Skeletal muscle satellite cell (primary cell): ENCODE data around the gene ARHGEF1.
"Not testable (repeated sequence)": the region's sequence is repeated elsewhere in the genome, so short reads cannot be mapped to it uniquely, and the experiment has no call there.

Source experiments
- H3K27me3 ChIP-seq: 2 replicates; pipeline ENCODE4 v1.7.0; 2013; ENCODE audit warnings: low read length; ENCODE audit not compliant: control insufficient read depth, insufficient read depth
- H3K36me3 ChIP-seq: 2 replicates; pipeline ENCODE4 v1.7.0; 2013; ENCODE audit warnings: mild to moderate bottlenecking, control low read depth, low read length; ENCODE audit not compliant: insufficient read depth
- H3K4me1 ChIP-seq: 2 replicates; pipeline ENCODE4 v1.7.0; 2013; ENCODE audit warnings: low read length; ENCODE audit not compliant: control insufficient read depth, insufficient read depth
- H3K4me2 ChIP-seq: 2 replicates; pipeline ENCODE4 v1.7.0; 2013; ENCODE audit warnings: mild to moderate bottlenecking, low read length
- H3K4me3 ChIP-seq: 2 replicates; pipeline ENCODE4 v1.7.0; 2013; ENCODE audit warnings: low read length
- H3K9ac ChIP-seq: 2 replicates; pipeline ENCODE4 v1.7.0; 2013; ENCODE audit warnings: mild to moderate bottlenecking, low read depth, low read length, moderate library complexity
- H3K9me3 ChIP-seq: replicated peaks from 2 replicates; pipeline ENCODE4 v1.7.0; 2013; ENCODE audit warnings: mild to moderate bottlenecking, control low read depth, low read length

The ARHGEF1 gene

GRCh38 chr19:41910992-41911888 is 28.3 kb downstream of the ARHGEF1 start:
- Histone ChIP-seq H3K4me3 (no peak overlapping the region), H3K27me3 (peaks cover 48% of the 10 kb centered on the region), H3K36me3 (peaks cover 13% of the 10 kb centered on the region), H3K9ac (no peak overlapping the region), H3K4me1 (no peaks in the 10 kb centered on the region), H3K4me2 (no peak overlapping the region), H3K9me3 (no peaks in the 10 kb centered on the region)

- Histone ChIP-seq H3K4me1 (no peaks in the 10 kb centered on the region), H3K4me3 (no peak overlapping the region), H3K36me3 (peaks cover 4% of the 10 kb centered on the region), H3K9ac (no peak overlapping the region), H3K27me3 (peaks cover 57% of the 10 kb centered on the region), H3K9me3 (no peaks in the 10 kb centered on the region), H3K4me2 (no peak overlapping the region)
Observed at GRCh38 chr19:41911889-41912731, 29.1 kb downstream of the ARHGEF1 start.

- H3K4me1 ChIP-seq, result no peaks in the 10 kb centered on the region
- H3K9me3 ChIP-seq, result no peaks in the 10 kb centered on the region
- H3K4me3 ChIP-seq, result no peak overlapping the region
- H3K36me3 ChIP-seq, result no peaks in the 10 kb centered on the region
- H3K27me3 ChIP-seq, result peaks cover 65% of the 10 kb centered on the region
- no peak overlapping the region for H3K4me2 ChIP-seq
- H3K9ac ChIP-seq, result no peak overlapping the region
Observed at GRCh38 chr19:41912899-41913537, 30.0 kb downstream of the ARHGEF1 start.

- no peaks in the 10 kb centered on the region for H3K9me3 ChIP-seq
- no peak overlapping the region for H3K9ac ChIP-seq
- H3K4me3 ChIP-seq, result no peak overlapping the region
- no peaks in the 10 kb centered on the region for H3K36me3 ChIP-seq
- no peak overlapping the region for H3K4me2 ChIP-seq
- no peaks in the 10 kb centered on the region for H3K4me1 ChIP-seq
- H3K27me3 ChIP-seq, result peaks cover 72% of the 10 kb centered on the region
Observed at GRCh38 chr19:41913538-41914423, 30.8 kb downstream of the ARHGEF1 start.

DNA sequence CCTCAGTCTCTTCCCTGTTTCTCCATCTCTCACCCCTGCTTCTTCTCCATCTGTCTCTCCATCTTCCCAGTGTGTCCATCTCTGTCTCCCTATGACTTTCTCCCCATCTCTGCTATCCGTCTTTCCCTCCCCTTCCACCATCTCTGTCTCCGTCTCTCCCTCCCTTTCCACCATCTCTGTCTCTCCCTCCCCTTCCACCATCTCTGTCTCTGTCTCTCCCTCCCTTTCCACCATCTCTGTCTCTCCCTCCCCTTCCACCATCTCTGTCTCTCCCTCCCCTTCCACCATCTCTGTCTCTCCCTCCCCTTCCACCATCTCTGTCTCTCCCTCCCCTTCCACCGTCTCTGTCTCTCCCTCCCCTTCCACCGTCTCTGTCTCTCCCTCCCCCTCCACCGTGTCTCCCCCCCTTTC is 31.4 kb downstream of the ARHGEF1 start:
- not testable (repeated sequence) for H3K4me3 ChIP-seq, H3K9ac ChIP-seq, H3K4me2 ChIP-seq, H3K9me3 ChIP-seq, H3K36me3 ChIP-seq, H3K4me1 ChIP-seq
- peaks cover 75% of the 10 kb centered on the region for H3K27me3 ChIP-seq

DNA sequence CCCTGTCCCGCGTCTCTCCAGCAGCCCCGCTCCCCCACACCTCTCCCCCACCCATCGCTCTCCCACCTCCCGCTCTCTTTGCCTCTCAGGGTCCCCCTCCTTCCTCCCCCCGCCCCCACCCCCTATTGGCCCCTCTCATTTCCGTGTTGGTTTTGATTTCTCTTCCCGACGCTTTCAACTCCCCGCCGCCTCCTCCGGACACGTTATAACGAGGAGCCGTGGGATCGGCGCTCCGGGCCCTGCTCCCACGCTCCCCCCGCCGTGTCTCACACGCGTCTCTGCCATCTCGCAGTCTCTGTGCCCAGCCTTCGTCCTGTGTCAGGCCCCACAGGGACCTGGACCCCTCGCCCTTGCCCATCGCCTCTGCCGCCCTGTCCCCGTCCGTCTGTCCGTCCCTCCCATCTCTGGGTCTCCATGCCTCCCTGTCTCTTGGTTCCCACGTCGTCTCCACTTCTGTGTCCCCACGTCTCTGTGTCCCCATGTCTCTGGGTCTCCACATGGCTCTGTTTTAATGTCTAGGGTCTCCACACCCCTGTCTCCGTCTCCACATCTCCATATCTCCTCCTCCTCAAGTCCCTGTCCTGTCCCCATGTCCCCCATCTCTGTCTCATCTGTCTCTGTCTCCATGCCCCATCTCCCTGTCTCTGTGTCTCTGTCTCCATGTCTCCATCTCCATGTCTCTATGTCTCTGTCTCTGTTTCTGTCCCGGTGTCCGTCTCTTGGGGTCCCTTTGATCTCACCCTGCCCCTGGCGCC is 32.2 kb downstream of the ARHGEF1 start:
- Histone ChIP-seq H3K9ac (no peak overlapping the region), H3K4me3 (no peak overlapping the region), H3K27me3 (peaks cover 81% of the 10 kb centered on the region), H3K4me2 (peak overlapping the region; percentile 56), H3K4me1 (no peaks in the 10 kb centered on the region), H3K9me3 (no peaks in the 10 kb centered on the region), H3K36me3 (no peaks in the 10 kb centered on the region)

- Histone ChIP-seq H3K9ac (no peak overlapping the region), H3K27me3 (peaks cover 84% of the 10 kb centered on the region), H3K4me2 (no peak overlapping the region), H3K4me1 (no peaks in the 10 kb centered on the region), H3K36me3 (no peaks in the 10 kb centered on the region), H3K9me3 (no peaks in the 10 kb centered on the region), H3K4me3 (no peak overlapping the region)
Observed at GRCh38 chr19:41915776-41916414, 32.9 kb downstream of the ARHGEF1 start.

- peaks cover 83% of the 10 kb centered on the region for H3K27me3 ChIP-seq
- no peaks in the 10 kb centered on the region for H3K4me1 ChIP-seq
- no peak overlapping the region for H3K4me3 ChIP-seq
- no peaks in the 10 kb centered on the region for H3K9me3 ChIP-seq
- H3K4me2 ChIP-seq, result no peak overlapping the region
- H3K36me3 ChIP-seq, result no peaks in the 10 kb centered on the region
- no peak overlapping the region for H3K9ac ChIP-seq
Observed at GRCh38 chr19:41917676-41918075, 34.7 kb downstream of the ARHGEF1 start.

GRCh38 chr19:41918095-41918494 is 35.1 kb downstream of the ARHGEF1 start:
- Histone ChIP-seq H3K9me3 (no peaks in the 10 kb centered on the region), H3K36me3 (no peaks in the 10 kb centered on the region), H3K4me2 (no peak overlapping the region), H3K9ac (no peak overlapping the region), H3K4me3 (no peak overlapping the region), H3K27me3 (peaks cover 84% of the 10 kb centered on the region), H3K4me1 (no peaks in the 10 kb centered on the region)

DNA sequence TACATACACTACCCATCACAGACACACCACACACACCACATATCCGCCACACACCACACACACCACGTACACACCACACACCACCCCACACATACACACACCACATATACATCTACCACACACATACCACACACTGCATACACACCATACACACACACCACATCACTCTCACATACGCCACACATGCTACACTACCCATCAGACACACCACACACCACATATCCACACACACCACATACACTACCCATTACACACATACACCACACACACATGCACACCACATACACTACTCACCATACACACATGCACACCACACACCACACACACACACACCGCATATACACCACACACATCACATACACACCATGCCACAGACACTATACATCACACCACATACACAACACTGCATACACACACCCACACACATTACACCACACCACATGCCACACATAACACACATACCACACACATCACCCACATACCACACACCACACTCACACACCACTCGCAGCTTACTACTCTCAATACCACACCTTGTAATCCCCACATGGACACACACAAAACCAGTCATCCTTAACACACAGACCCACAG is 35.8 kb downstream of the ARHGEF1 start:
- H3K4me2 ChIP-seq, result no peak overlapping the region
- no peaks in the 10 kb centered on the region for H3K4me1 ChIP-seq
- H3K9ac ChIP-seq, result no peak overlapping the region
- peaks cover 82% of the 10 kb centered on the region for H3K27me3 ChIP-seq
- no peak overlapping the region for H3K4me3 ChIP-seq
- no peaks in the 10 kb centered on the region for H3K36me3 ChIP-seq
- H3K9me3 ChIP-seq, result no peaks in the 10 kb centered on the region
